CD4-positive, CD25-positive, alpha-beta regulatory T cell (primary cell): ENCODE data around the gene PSMD12. TPM values are rescaled to one million over a fixed set of nuclear protein-coding genes. Genes with fewer than 3 reads are reported as not detected.

Experiments
- ATAC-seq, 2 donors: fragments of 150-1000 bp; cut with Tn5 transposase; one replicate each; pipeline ENCODE4 v1.10.0; 2021; ENCODE audit warnings: low read depth in 2 of 2, moderate number of reproducible peaks in 2 of 2, moderate library complexity in 1 of 2
- DNase-seq, 3 donors: peaks; one replicate each; pipeline versions ENCODE4 v3.0.0 to v3.0.0-alpha.2; 2012 to 2022; ENCODE audit warnings: mixed read lengths in 1 of 3
- H3K27ac ChIP-seq: one replicate; pipeline ENCODE4 v1.7.0; 2013; ENCODE audit warnings: mild to moderate bottlenecking, low read length; ENCODE audit not compliant: insufficient read depth, poor library complexity, severe bottlenecking
- H3K27me3 ChIP-seq: one replicate; pipeline ENCODE4 v1.7.0; 2013; ENCODE audit warnings: low read length; ENCODE audit not compliant: control insufficient read depth, insufficient read depth
- H3K36me3 ChIP-seq: one replicate; pipeline ENCODE4 v1.7.0; 2013; ENCODE audit warnings: mild to moderate bottlenecking, low read length, moderate library complexity; ENCODE audit not compliant: control insufficient read depth, insufficient read depth
- H3K4me1 ChIP-seq: 2 replicates; pipeline ENCODE4 v1.7.0; 2013; ENCODE audit warnings: mild to moderate bottlenecking, low read length; ENCODE audit not compliant: insufficient read depth, control insufficient read depth, poor library complexity, severe bottlenecking
- H3K4me3 ChIP-seq: one replicate; pipeline ENCODE4 v1.7.0; 2013; ENCODE audit warnings: low read depth, mild to moderate bottlenecking, low read length, moderate library complexity
- H3K9me3 ChIP-seq, 2 experiments: 1 replicate in 1 of 2; 2 replicates in 1 of 2; pipeline ENCODE4 v1.7.0; 2013; ENCODE audit warnings: low read length in 2 of 2, mild to moderate bottlenecking in 1 of 2, moderate library complexity in 1 of 2; ENCODE audit not compliant: control insufficient read depth in 2 of 2
- H3K27ac Mint-ChIP-seq, 3 donors: one replicate each; pipeline ENCODE4 v1.8.0; 2020 to 2022; ENCODE audit warnings: mild to moderate bottlenecking in 3 of 3, mixed read lengths in 3 of 3, moderate library complexity in 2 of 3
- H3K27me3 Mint-ChIP-seq: one replicate; pipeline ENCODE4 v1.8.0; 2022; ENCODE audit warnings: mild to moderate bottlenecking, mixed read lengths
- H3K36me3 Mint-ChIP-seq: one replicate; pipeline ENCODE4 v1.8.0; 2020; ENCODE audit warnings: mixed read lengths
- H3K4me1 Mint-ChIP-seq, 4 donors: one replicate each; pipeline ENCODE4 v1.8.0; 2020 to 2022; ENCODE audit warnings: mixed read lengths in 4 of 4, mild to moderate bottlenecking in 1 of 4
- H3K4me3 Mint-ChIP-seq, 4 donors: one replicate each; pipeline ENCODE4 v1.8.0; 2020 to 2022; ENCODE audit warnings: mild to moderate bottlenecking in 4 of 4, mixed read lengths in 4 of 4, moderate library complexity in 3 of 4
- H3K9me3 Mint-ChIP-seq, 7 donors: one replicate each; pipeline ENCODE4 v1.8.0; 2020 to 2022; ENCODE audit warnings: mixed read lengths in 7 of 7, mild to moderate bottlenecking in 3 of 7, moderate library complexity in 2 of 7
- polyA plus RNA-seq, 4 donors: library from polyadenylated mRNA; unstranded; fragments of 300-500 nt; fragmentation: Illumina TruSeq; gene quantifications; one replicate each; pipeline ENCODE4 v1.2.3, GENCODE V29; 2021
- total RNA-seq: library from RNA; stranded (reverse); gene quantifications from one replicate; pipeline ENCODE4 v1.2.3, GENCODE V29; 2022

PSMD12 gene
- total and polyA plus RNA-seq, 5 donors from 2014 or later, result 31.7 to 44.2 (median 38.9) TPM

- no peak for DNase-seq
- Histone ChIP-seq H3K4me1 (no peaks in the 10 kb centered on the region), H3K9me3 (no peaks in the 10 kb centered on the region), H3K36me3 (no peaks in the 10 kb centered on the region), H3K27ac (no peak overlapping the region), H3K27me3 (no peaks in the 10 kb centered on the region), H3K4me3 (no peak overlapping the region)
- H3K4me1 Mint-ChIP-seq, result peaks cover 0 to 5% (median 2%) of the 10 kb centered on the region in 4 donors
- no peak for ATAC-seq
- no peak overlapping the region for H3K4me3 Mint-ChIP-seq
- no peaks in the 10 kb centered on the region for H3K9me3 Mint-ChIP-seq
- peaks cover 8% of the 10 kb centered on the region for H3K27me3 Mint-ChIP-seq
- no peaks in the 10 kb centered on the region for H3K36me3 Mint-ChIP-seq
- no peak overlapping the region for H3K27ac Mint-ChIP-seq
These were observed 71.8 kb downstream of the PSMD12 start for GRCh38 chr17:67294451-67295199.

- Histone ChIP-seq H3K4me3 (no peak overlapping the region), H3K27ac (no peak overlapping the region), H3K36me3 (no peaks in the 10 kb centered on the region), H3K27me3 (no peaks in the 10 kb centered on the region), H3K4me1 (no peaks in the 10 kb centered on the region), H3K9me3 (no peaks in the 10 kb centered on the region)
- no peaks in the 10 kb centered on the region for H3K9me3 Mint-ChIP-seq
- H3K27me3 Mint-ChIP-seq, result peaks cover 8% of the 10 kb centered on the region
- peak overlapping the region in 1 of 4 donors; percentile 60 for H3K4me3 Mint-ChIP-seq
- H3K36me3 Mint-ChIP-seq, result no peaks in the 10 kb centered on the region
- peaks cover 0 to 5% (median 2%) of the 10 kb centered on the region in 4 donors for H3K4me1 Mint-ChIP-seq
- no peak overlapping the region for H3K27ac Mint-ChIP-seq
- DNase-seq (peak; percentile 25 to 79 (median 63)), ATAC-seq (peak; percentile 87 to 92)
These were observed 72.8 kb downstream of the PSMD12 start for GRCh38 chr17:67293251-67294203.

- H3K27ac ChIP-seq, result no peak overlapping the region
- no peak for ATAC-seq
- no peaks in the 10 kb centered on the region for H3K27me3 ChIP-seq
- peaks cover 8% of the 10 kb centered on the region for H3K27me3 Mint-ChIP-seq
- H3K27ac Mint-ChIP-seq, result no peak overlapping the region
- peaks cover 0 to 5% (median 2%) of the 10 kb centered on the region in 4 donors for H3K4me1 Mint-ChIP-seq
- no peaks in the 10 kb centered on the region for H3K36me3 ChIP-seq
- no peaks in the 10 kb centered on the region for H3K36me3 Mint-ChIP-seq
- no peak overlapping the region for H3K4me3 Mint-ChIP-seq
- H3K4me1 ChIP-seq, result no peaks in the 10 kb centered on the region
- no peak overlapping the region for H3K4me3 ChIP-seq
- H3K9me3 Mint-ChIP-seq, result no peaks in the 10 kb centered on the region
- H3K9me3 ChIP-seq, result no peaks in the 10 kb centered on the region
- DNase-seq, result no peak
These were observed 75.6 kb downstream of the PSMD12 start for GRCh38 chr17:67290711-67291291.

GRCh38 chr17:67290244-67290643 is 76.1 kb downstream of the PSMD12 start:
- no peaks in the 10 kb centered on the region for H3K27me3 ChIP-seq
- Mint-ChIP-seq H3K4me3 (no peak overlapping the region), H3K36me3 (no peaks in the 10 kb centered on the region), H3K27ac (no peak overlapping the region), H3K4me1 (peaks cover 0 to 5% (median 2%) of the 10 kb centered on the region in 4 donors), H3K27me3 (peaks cover 8% of the 10 kb centered on the region), H3K9me3 (no peaks in the 10 kb centered on the region)
- DNase-seq (no peak), ATAC-seq (no peak)
- no peak overlapping the region for H3K27ac ChIP-seq
- H3K9me3 ChIP-seq, result no peaks in the 10 kb centered on the region
- H3K4me3 ChIP-seq, result no peak overlapping the region
- no peaks in the 10 kb centered on the region for H3K4me1 ChIP-seq
- no peaks in the 10 kb centered on the region for H3K36me3 ChIP-seq

GRCh38 chr17:67289181-67289876 is 77.0 kb downstream of the PSMD12 start:
- peaks cover 0 to 5% (median 2%) of the 10 kb centered on the region in 4 donors for H3K4me1 Mint-ChIP-seq
- no peaks in the 10 kb centered on the region for H3K9me3 Mint-ChIP-seq
- H3K36me3 ChIP-seq, result no peaks in the 10 kb centered on the region

More at GRCh38 chr17:67289181-67289876, 77.0 kb downstream of the PSMD12 start:
- no peaks in the 10 kb centered on the region for H3K27me3 ChIP-seq
- H3K4me1 ChIP-seq, result no peaks in the 10 kb centered on the region
- H3K27ac ChIP-seq, result no peak overlapping the region
- peak overlapping the region in 1 of 3 donors; percentile 56 for H3K27ac Mint-ChIP-seq
- ATAC-seq (no peak), DNase-seq (no peak)
- no peaks in the 10 kb centered on the region for H3K36me3 Mint-ChIP-seq
- H3K4me3 Mint-ChIP-seq, result no peak overlapping the region
- H3K9me3 ChIP-seq, result no peaks in the 10 kb centered on the region
- H3K4me3 ChIP-seq, result no peak overlapping the region
- peaks cover 8% of the 10 kb centered on the region for H3K27me3 Mint-ChIP-seq

Other genes starting within 250 kb of the PSMD12 start
- 130 TPM for gene HELZ, start 121.4 kb downstream of the PSMD12 start, total RNA-seq
- gene HELZ, start 121.4 kb downstream of the PSMD12 start, polyA plus RNA-seq, result 10 to 100 TPM; 48.3 to 57.9 (median 53.6) TPM
- 47.9 TPM for gene PITPNC1, start 10.7 kb upstream of the PSMD12 start, total RNA-seq
- gene PITPNC1, start 10.7 kb upstream of the PSMD12 start, polyA plus RNA-seq, result 10 to 100 TPM; 27.3 to 39.5 (median 39.0) TPM